ENCODE measurements around the gene ARHGAP18.
A peak's percentile ranks its signal among the peaks of the same experiment; 100 is the strongest.

The ARHGAP18 gene

GRCh38 chr6:129638686-129639085 lies 71.3 kb downstream of the ARHGAP18 start:
- CTCF ChIA-PET = interaction anchor here (0.6 kb wide), 1 partner anchor 9 kb away, joined by 3 read pairs; no protein-coding TSS in a partner anchor
- TF ChIP-seq ZNF384 (IDR thresholded peaks at IDR 0.05) (no peak), TARDBP (IDR thresholded peaks at IDR 0.05) (no peak), LEF1 (IDR thresholded peaks at IDR 0.05; ENCODE audit: borderline replicate concordance) (no peak), PKNOX1 (IDR thresholded peaks at IDR 0.05) (no peak), ELF4 (IDR thresholded peaks at IDR 0.05) (no peak), FOXK2 (IDR thresholded peaks at IDR 0.05) (no peak), ARNT (IDR thresholded peaks at IDR 0.05) (no peak), NFRKB (IDR thresholded peaks at IDR 0.05) (no peak), FOXM1 (IDR thresholded peaks at IDR 0.05; ENCODE audit: borderline replicate concordance) (no peak), L3MBTL2 (conservative IDR thresholded peaks at IDR 0.05) (no peak), SP1 (IDR thresholded peaks at IDR 0.05) (no peak), HDGF (IDR thresholded peaks at IDR 0.05; ENCODE audit: borderline replicate concordance) (no peak), BHLHE40 (IDR thresholded peaks at IDR 0.05; ENCODE audit: borderline replicate concordance) (no peak), CTBP1 (IDR thresholded peaks at IDR 0.05; ENCODE audit: borderline replicate concordance) (no peak), FOXA1 (IDR thresholded peaks at IDR 0.05) (no peak), SUZ12 (IDR thresholded peaks at IDR 0.05) (no peak)
- POLR2A ChIA-PET = no interaction called here
- DNase-seq (ENCODE audit: extremely low spot score) = no peak

GRCh38 chr6:129638055-129638684 lies 71.8 kb downstream of the ARHGAP18 start:
- ChIA-PET CTCF (interaction anchor here (0.6 kb wide), 1 partner anchor 9 kb away, joined by 3 read pairs; no protein-coding TSS in a partner anchor), POLR2A (no interaction called here)
- TF ChIP-seq SUZ12 (IDR thresholded peaks at IDR 0.05) (no peak), NFRKB (IDR thresholded peaks at IDR 0.05) (no peak), HDGF (IDR thresholded peaks at IDR 0.05; ENCODE audit: borderline replicate concordance) (no peak), L3MBTL2 (conservative IDR thresholded peaks at IDR 0.05) (no peak), FOXM1 (IDR thresholded peaks at IDR 0.05; ENCODE audit: borderline replicate concordance) (no peak), FOXA1 (IDR thresholded peaks at IDR 0.05) (no peak), LEF1 (IDR thresholded peaks at IDR 0.05; ENCODE audit: borderline replicate concordance) (no peak), SP1 (IDR thresholded peaks at IDR 0.05) (no peak), FOXK2 (IDR thresholded peaks at IDR 0.05) (no peak), ELF4 (IDR thresholded peaks at IDR 0.05) (no peak), BHLHE40 (IDR thresholded peaks at IDR 0.05; ENCODE audit: borderline replicate concordance) (no peak), ZNF384 (IDR thresholded peaks at IDR 0.05) (no peak)
- DNase-seq (ENCODE audit: extremely low spot score) = no peak

GRCh38 chr6:129637340-129638054 lies 72.5 kb downstream of the ARHGAP18 start:
- ChIA-PET CTCF (no interaction called here), POLR2A (no interaction called here)
- TF ChIP-seq ELF4 (IDR thresholded peaks at IDR 0.05) (no peak), PKNOX1 (IDR thresholded peaks at IDR 0.05) (peak; percentile 71)
- DNase-seq (ENCODE audit: extremely low spot score) = no peak

GRCh38 chr6:129635396-129636130 lies 74.4 kb downstream of the ARHGAP18 start:
- ChIA-PET CTCF (no interaction called here), POLR2A (no interaction called here)
- no peak for DNase-seq (ENCODE audit: extremely low spot score)
- TF ChIP-seq BHLHE40 (IDR thresholded peaks at IDR 0.05; ENCODE audit: borderline replicate concordance) (no peak), ZNF384 (IDR thresholded peaks at IDR 0.05) (no peak), LEF1 (IDR thresholded peaks at IDR 0.05; ENCODE audit: borderline replicate concordance) (no peak), L3MBTL2 (conservative IDR thresholded peaks at IDR 0.05) (no peak), CTBP1 (IDR thresholded peaks at IDR 0.05; ENCODE audit: borderline replicate concordance) (no peak)

- DNase-seq (ENCODE audit: extremely low spot score) = no peak
- TF ChIP-seq FOXA1 (IDR thresholded peaks at IDR 0.05) (no peak), FOXK2 (IDR thresholded peaks at IDR 0.05) (no peak), HDGF (IDR thresholded peaks at IDR 0.05; ENCODE audit: borderline replicate concordance) (no peak), ELF4 (IDR thresholded peaks at IDR 0.05) (no peak), ZNF384 (IDR thresholded peaks at IDR 0.05) (no peak), FOXM1 (IDR thresholded peaks at IDR 0.05; ENCODE audit: borderline replicate concordance) (no peak), TARDBP (IDR thresholded peaks at IDR 0.05) (no peak), PKNOX1 (IDR thresholded peaks at IDR 0.05) (no peak), NFRKB (IDR thresholded peaks at IDR 0.05) (no peak), SUZ12 (IDR thresholded peaks at IDR 0.05) (no peak), SP1 (IDR thresholded peaks at IDR 0.05) (no peak), CTBP1 (IDR thresholded peaks at IDR 0.05; ENCODE audit: borderline replicate concordance) (no peak), ARNT (IDR thresholded peaks at IDR 0.05) (no peak), BHLHE40 (IDR thresholded peaks at IDR 0.05; ENCODE audit: borderline replicate concordance) (no peak), L3MBTL2 (conservative IDR thresholded peaks at IDR 0.05) (no peak)
- ChIA-PET CTCF (no interaction called here), POLR2A (no interaction called here)
Observed at GRCh38 chr6:129634411-129635230, 75.4 kb downstream of the ARHGAP18 start.
